Liver (tissue), 3 donors: ENCODE results near the gene GRB2.

Experiments
- FOXA1 ChIP-seq: IDR thresholded peaks from 2 replicates; pipeline ENCODE4 v1.6.1; 2016; ENCODE audit warnings: antibody characterized with exemption
- HNF4A ChIP-seq, 2 donors: conservative IDR thresholded peaks; 2 replicates each; pipeline ENCODE4 v1.6.1; 2016; ENCODE audit warnings: antibody characterized with exemption in 2 of 2, mild to moderate bottlenecking in 2 of 2
- JUND ChIP-seq, 2 donors: IDR thresholded peaks; 2 replicates each; pipeline ENCODE4 v1.6.1; 2016; ENCODE audit warnings: antibody characterized with exemption in 2 of 2
- NR2F2 ChIP-seq: IDR thresholded peaks from 2 replicates; pipeline ENCODE4 v1.6.1; 2016; ENCODE audit warnings: antibody characterized with exemption
- RAD21 ChIP-seq, 2 donors: IDR thresholded peaks; 2 replicates each; pipeline ENCODE4 v1.6.1; 2016; ENCODE audit warnings: antibody characterized with exemption in 2 of 2, mild to moderate bottlenecking in 2 of 2
- SP1 ChIP-seq: IDR thresholded peaks from 2 replicates; pipeline ENCODE4 v1.6.1; 2018; ENCODE audit warnings: antibody characterized with exemption, mild to moderate bottlenecking
- TAF1 ChIP-seq: conservative IDR thresholded peaks from 2 replicates; pipeline ENCODE4 v1.6.1; 2016; ENCODE audit warnings: antibody characterized with exemption, mild to moderate bottlenecking
- YY1 ChIP-seq: IDR thresholded peaks from 2 replicates; pipeline ENCODE4 v1.6.1; 2016; ENCODE audit warnings: antibody characterized with exemption, mild to moderate bottlenecking
- TF ChIP-seq, protein P1 (sequence below): fragments of 150-350 bp; IDR thresholded peaks from 2 replicates; pipeline ENCODE4 v1.5.1; 2017; ENCODE audit warnings: improper control_type of control experiment, low read depth, low read length; ENCODE audit not compliant: missing input control
- TF ChIP-seq, protein P2 (sequence below): IDR thresholded peaks from 2 replicates; pipeline ENCODE4 v1.6.1; 2016; ENCODE audit warnings: antibody characterized with exemption
- donor health status: healthy.
- donor health status: healthy.

- TF ChIP-seq TAF1 (no peak), JUND (IDR thresholded peaks at IDR 0.05) (no peak), YY1 (no peak), RAD21 (IDR thresholded peaks at IDR 0.05) (no peak), FOXA1 (no peak), NR2F2 (no peak), HNF4A (conservative IDR thresholded peaks at IDR 0.05) (no peak), SP1 (no peak)
- TF ChIP-seq, protein P1, sequence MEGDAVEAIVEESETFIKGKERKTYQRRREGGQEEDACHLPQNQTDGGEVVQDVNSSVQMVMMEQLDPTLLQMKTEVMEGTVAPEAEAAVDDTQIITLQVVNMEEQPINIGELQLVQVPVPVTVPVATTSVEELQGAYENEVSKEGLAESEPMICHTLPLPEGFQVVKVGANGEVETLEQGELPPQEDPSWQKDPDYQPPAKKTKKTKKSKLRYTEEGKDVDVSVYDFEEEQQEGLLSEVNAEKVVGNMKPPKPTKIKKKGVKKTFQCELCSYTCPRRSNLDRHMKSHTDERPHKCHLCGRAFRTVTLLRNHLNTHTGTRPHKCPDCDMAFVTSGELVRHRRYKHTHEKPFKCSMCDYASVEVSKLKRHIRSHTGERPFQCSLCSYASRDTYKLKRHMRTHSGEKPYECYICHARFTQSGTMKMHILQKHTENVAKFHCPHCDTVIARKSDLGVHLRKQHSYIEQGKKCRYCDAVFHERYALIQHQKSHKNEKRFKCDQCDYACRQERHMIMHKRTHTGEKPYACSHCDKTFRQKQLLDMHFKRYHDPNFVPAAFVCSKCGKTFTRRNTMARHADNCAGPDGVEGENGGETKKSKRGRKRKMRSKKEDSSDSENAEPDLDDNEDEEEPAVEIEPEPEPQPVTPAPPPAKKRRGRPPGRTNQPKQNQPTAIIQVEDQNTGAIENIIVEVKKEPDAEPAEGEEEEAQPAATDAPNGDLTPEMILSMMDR: no peak
- TF ChIP-seq, protein P2, sequence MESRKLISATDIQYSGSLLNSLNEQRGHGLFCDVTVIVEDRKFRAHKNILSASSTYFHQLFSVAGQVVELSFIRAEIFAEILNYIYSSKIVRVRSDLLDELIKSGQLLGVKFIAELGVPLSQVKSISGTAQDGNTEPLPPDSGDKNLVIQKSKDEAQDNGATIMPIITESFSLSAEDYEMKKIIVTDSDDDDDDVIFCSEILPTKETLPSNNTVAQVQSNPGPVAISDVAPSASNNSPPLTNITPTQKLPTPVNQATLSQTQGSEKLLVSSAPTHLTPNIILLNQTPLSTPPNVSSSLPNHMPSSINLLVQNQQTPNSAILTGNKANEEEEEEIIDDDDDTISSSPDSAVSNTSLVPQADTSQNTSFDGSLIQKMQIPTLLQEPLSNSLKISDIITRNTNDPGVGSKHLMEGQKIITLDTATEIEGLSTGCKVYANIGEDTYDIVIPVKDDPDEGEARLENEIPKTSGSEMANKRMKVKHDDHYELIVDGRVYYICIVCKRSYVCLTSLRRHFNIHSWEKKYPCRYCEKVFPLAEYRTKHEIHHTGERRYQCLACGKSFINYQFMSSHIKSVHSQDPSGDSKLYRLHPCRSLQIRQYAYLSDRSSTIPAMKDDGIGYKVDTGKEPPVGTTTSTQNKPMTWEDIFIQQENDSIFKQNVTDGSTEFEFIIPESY: no peak
Measured at GRCh38 chr17:75327757-75328156, 77.7 kb downstream of the GRB2 start.
